Mammary epithelial cell (primary cell): ENCODE results near the gene PLD6.

Experiments used
- CTCF ChIP-seq, 2 donors: IDR thresholded peaks in 1 of 2; conservative IDR thresholded peaks in 1 of 2; 2 replicates each; pipeline ENCODE4 v1.5.1; 2011 to 2012; ENCODE audit warnings: inconsistent platforms in 2 of 2, low read length in 2 of 2, mild to moderate bottlenecking in 2 of 2, control low read depth in 1 of 2, low read depth in 1 of 2; ENCODE audit not compliant: insufficient read depth in 1 of 2; ENCODE audit errors: extremely low read depth in 1 of 2
- EZH2 ChIP-seq: IDR thresholded peaks from 2 replicates; pipeline ENCODE4 v1.6.1; 2012; ENCODE audit warnings: low read length, inconsistent platforms, borderline replicate concordance

DNA sequence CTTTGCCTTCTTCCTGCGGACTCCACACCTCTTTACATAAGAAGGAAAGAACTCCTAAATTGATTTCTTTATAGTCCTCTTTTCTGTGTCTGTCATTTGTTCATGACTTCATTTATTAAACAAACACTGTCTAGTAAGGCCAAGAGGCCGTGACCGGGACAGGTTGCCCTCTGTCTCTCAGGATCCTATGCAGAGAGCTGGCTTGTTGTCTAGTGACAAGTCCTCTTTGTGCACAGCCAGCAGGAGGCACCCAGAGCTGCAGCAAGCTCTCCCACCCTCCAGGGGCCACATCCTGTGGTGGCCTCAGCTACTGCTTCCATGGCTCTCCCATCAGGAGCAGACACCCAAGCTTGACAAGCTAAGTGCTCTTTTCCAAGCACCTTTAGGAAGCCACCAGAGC, 50.6 kb downstream of the PLD6 start:
- TF ChIP-seq CTCF (conservative IDR thresholded peaks at IDR 0.05 in 1 of 2, IDR thresholded peaks at IDR 0.05 in 1 of 2; ENCODE audit: extremely low read depth in 1 of 2, insufficient read depth in 1 of 2, low read depth in 1 of 2, low read length in 2 of 2), result peak in 1 of 2 donors; percentile 1
- no peak for TF ChIP-seq EZH2
